ENCODE measurements around the gene LGI2.

GRCh38 chr4:25007598-25007997 is 23.1 kb downstream of the LGI2 start:
- TF ChIP-seq CTCF (IDR thresholded peaks at IDR 0.05), result no peak
- no peak for TF ChIP-seq POLR2A (IDR thresholded peaks at IDR 0.05)
- TF ChIP-seq EP300 (IDR thresholded peaks at IDR 0.05), result no peak
